Measurements from ENCODE around the gene TRIM33. TPM values are rescaled to one million over a fixed set of nuclear protein-coding genes. Genes with fewer than 3 reads are reported as not detected.
"Not testable (repeated sequence)": the region's sequence is repeated elsewhere in the genome, so short reads cannot be mapped to it uniquely, and the experiment has no call there.

Gene TRIM33
- total and polyA plus RNA-seq, 12 donors: 3.5 to 28.7 (median 20.0) TPM

DNA sequence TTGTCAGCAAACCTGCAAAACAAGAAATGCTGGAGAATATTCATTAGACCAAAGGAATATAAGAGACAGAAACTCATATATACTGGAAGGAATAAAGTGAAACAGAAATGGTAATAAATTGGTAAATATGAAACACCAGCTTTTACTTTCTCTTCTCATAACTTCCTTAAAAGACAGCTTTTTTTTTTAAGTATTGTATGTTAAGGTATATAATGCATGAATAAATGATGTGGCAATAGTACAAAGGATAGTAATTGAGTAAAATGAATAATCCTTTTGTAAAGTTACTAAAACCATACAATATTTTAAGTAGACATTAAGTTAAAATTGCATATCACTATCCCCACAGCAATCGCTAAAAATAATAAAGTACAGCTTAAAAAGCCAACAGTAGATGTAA lies 64.8 kb downstream of the TRIM33 start:
- 97 to 99% methylated on average over 1 of the region's 1 CpG for WGBS, 2 donors
- H3K36me3 ChIP-seq: peaks cover 0 to 79% (median 16%) of the 10 kb centered on the region in 9 donors

DNA sequence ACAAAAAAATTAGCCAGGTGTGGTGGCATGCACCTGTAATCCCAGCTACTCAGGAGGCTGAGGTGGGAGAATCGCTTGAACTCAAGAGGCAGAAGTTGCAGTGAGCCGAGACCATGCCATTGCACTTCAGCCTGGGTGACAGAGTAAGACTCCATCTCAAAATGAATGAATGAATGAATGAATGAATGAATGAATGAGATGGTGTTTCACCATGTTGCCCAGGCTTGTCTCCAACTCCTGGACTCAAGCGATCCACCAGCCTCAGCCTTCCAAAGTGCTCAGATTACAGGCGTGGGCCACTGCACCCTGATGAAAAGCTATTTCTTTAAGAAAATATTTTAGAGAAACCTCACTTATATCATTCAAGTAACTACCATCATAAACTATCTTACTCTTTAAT lies 67.8 kb downstream of the TRIM33 start:
- Histone ChIP-seq H3K36me3 (peaks cover 0 to 62% (median 20%) of the 10 kb centered on the region in 9 donors), H3K4me1 (peaks cover 0 to 21% (median 10%) of the 10 kb centered on the region in 9 donors)
- not testable (repeated sequence) for H3K9me3 ChIP-seq, DNase-seq, H3K27me3 ChIP-seq, H3K27ac ChIP-seq, ATAC-seq, H3K4me3 ChIP-seq
- WGBS, 2 donors: 98% methylated on average over 4 of the region's 4 CpGs
- intact Hi-C loops (cut with DNase I): loop anchor here in 1 of 10 donors (10.0 kb wide), 1 partner anchor 62 kb away; no protein-coding TSS in a partner anchor

More for the DNA sequence above, 64.8 kb downstream of the TRIM33 start:
- intact Hi-C loops (cut with DNase I): loop anchor here in 1 of 10 donors (10.0 kb wide), 1 partner anchor 59 kb away; no protein-coding TSS in a partner anchor
- ATAC-seq (no peak), DNase-seq (no peak)
- Histone ChIP-seq H3K4me3 (no peak overlapping the region), H3K27ac (peak overlapping the region in 1 of 10 donors; percentile 20), H3K27me3 (no peaks in the 10 kb centered on the region), H3K4me1 (peaks cover 0 to 26% (median 10%) of the 10 kb centered on the region in 9 donors), H3K9me3 (no peaks in the 10 kb centered on the region)
- TF ChIP-seq, protein P1, sequence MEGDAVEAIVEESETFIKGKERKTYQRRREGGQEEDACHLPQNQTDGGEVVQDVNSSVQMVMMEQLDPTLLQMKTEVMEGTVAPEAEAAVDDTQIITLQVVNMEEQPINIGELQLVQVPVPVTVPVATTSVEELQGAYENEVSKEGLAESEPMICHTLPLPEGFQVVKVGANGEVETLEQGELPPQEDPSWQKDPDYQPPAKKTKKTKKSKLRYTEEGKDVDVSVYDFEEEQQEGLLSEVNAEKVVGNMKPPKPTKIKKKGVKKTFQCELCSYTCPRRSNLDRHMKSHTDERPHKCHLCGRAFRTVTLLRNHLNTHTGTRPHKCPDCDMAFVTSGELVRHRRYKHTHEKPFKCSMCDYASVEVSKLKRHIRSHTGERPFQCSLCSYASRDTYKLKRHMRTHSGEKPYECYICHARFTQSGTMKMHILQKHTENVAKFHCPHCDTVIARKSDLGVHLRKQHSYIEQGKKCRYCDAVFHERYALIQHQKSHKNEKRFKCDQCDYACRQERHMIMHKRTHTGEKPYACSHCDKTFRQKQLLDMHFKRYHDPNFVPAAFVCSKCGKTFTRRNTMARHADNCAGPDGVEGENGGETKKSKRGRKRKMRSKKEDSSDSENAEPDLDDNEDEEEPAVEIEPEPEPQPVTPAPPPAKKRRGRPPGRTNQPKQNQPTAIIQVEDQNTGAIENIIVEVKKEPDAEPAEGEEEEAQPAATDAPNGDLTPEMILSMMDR (IDR thresholded peaks at IDR 0.05): no peak

DNA sequence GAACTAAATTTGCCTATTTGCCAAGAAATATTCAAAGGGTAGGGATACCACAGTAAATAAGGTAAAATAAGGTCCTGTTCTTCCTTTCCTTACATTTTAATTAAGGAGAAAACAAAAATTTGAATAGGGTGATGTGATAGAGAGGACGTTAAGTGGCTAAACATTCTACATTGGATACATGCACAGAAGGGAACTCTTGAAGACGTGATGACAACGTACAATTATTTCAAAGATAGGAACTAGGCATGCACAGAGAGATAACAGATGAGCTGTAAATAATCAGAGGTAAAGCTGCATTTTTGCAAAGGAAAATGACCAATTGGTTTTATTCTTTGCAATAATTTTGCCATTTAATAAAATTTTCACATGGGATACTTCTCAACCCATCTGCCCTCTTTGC lies 69.7 kb downstream of the TRIM33 start:
- ATAC-seq (no peak), DNase-seq (no peak)
- H3K4me1 ChIP-seq: peaks cover 0 to 10% (median 0%) of the 10 kb centered on the region in 9 donors
- H3K9me3 ChIP-seq: peaks cover 0 to 5% (median 0%) of the 10 kb centered on the region in 11 donors
- no peak overlapping the region for H3K27ac ChIP-seq
- H3K4me3 ChIP-seq: no peak overlapping the region
- intact Hi-C loops (cut with DNase I): loop anchor here in 1 of 10 donors (10.0 kb wide), 1 partner anchor 63 kb away; no protein-coding TSS in a partner anchor
- 54 to 68% methylated on average over 3 of the region's 3 CpGs for WGBS, 2 donors
- no peaks in the 10 kb centered on the region for H3K27me3 ChIP-seq
- H3K36me3 ChIP-seq: peaks cover 0 to 61% (median 20%) of the 10 kb centered on the region in 9 donors
- TF ChIP-seq, protein P1 (IDR thresholded peaks at IDR 0.05): no peak

DNA sequence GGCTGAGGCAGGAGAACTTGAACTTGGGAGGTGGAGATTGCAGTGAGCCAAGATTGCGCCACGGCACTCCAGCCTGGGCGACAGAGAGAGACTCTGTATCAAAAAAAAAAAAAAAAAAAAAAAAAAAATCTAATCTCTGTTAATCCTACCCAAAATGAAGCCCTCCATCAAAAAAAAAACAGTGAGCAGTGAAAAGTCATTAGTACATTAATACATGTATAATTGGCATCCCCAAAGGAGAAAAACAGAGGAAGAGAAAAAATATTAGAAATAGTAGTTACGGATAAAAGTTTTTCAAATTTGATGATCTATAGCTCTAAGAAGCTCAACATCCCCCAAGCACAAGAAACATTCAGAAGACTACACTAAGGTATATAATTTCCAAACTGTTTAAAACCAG lies 71.6 kb downstream of the TRIM33 start:
- Histone ChIP-seq H3K27me3 (no peaks in the 10 kb centered on the region), H3K27ac (no peak overlapping the region), H3K9me3 (peaks cover 0 to 5% (median 0%) of the 10 kb centered on the region in 11 donors), H3K36me3 (peaks cover 0 to 42% (median 16%) of the 10 kb centered on the region in 9 donors), H3K4me3 (no peak overlapping the region), H3K4me1 (peaks cover 0 to 18% (median 0%) of the 10 kb centered on the region in 9 donors)
- ATAC-seq (no peak), DNase-seq (no peak)
- intact Hi-C loops (cut with DNase I): no loop called here
- 96 to 98% methylated on average over 4 of the region's 4 CpGs for WGBS, 2 donors
- TF ChIP-seq, protein P1 (IDR thresholded peaks at IDR 0.05): no peak

DNA sequence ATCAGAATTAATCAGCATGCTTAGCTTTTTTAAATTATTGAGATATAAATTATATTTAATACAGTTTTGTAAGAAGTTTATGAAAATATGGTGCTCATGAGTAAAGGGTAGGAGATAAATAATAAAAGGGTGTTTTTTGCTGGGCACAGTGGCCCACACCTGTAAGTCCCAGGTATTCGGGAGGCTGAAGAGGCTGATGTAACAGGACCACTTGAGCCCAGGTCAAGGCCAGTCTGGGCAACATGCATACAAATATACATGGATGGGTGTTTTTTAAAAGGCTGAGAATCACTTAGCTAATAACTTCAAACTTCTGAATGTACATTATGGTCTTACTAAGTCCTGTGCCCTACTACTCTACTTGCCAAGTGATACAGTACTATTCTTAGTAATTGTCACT lies 73.2 kb downstream of the TRIM33 start:
- Histone ChIP-seq H3K4me1 (peaks cover 0 to 26% (median 0%) of the 10 kb centered on the region in 9 donors), H3K36me3 (peaks cover 0 to 39% (median 16%) of the 10 kb centered on the region in 9 donors), H3K9me3 (peaks cover 0 to 5% (median 0%) of the 10 kb centered on the region in 11 donors), H3K27ac (no peak overlapping the region), H3K4me3 (no peak overlapping the region), H3K27me3 (no peaks in the 10 kb centered on the region)
- no peak for DNase-seq
- ATAC-seq: no peak
- 71 to 80% methylated on average over 1 of the region's 1 CpG for WGBS, 2 donors
- intact Hi-C loops (cut with DNase I): no loop called here
- TF ChIP-seq, protein P1 (IDR thresholded peaks at IDR 0.05): no peak
